NCI-H2081 treated with DMSO at 0.1 percent for 48 hours (cell line): Measurements from ENCODE around the gene FAM3C.
"Not testable (repeated sequence)": the region's sequence is repeated elsewhere in the genome, so short reads cannot be mapped to it uniquely, and the experiment has no call there.

Source experiments
- DNase-seq: peaks from one replicate; lab custom pipeline; 2025; lab: John Stamatoyannopoulos, UW

The FAM3C gene

GRCh38 chr7:121395961-121396757, at the start of gene FAM3C:
TSS of gene FAM3C (minus strand) at chr7:121396308. CDS start at chr7:121382969, 13,339 bp downstream.
- peak; percentile 77 for DNase-seq

- DNase-seq = no peak
These were observed 46.7 kb upstream of the FAM3C start for GRCh38 chr7:121442845-121443244.

GRCh38 chr7:121440857-121441503, 44.9 kb upstream of the FAM3C start:
- DNase-seq = no peak

GRCh38 chr7:121438043-121438955, 42.2 kb upstream of the FAM3C start:
- DNase-seq = not testable (repeated sequence)

- DNase-seq = no peak
These were observed 41.4 kb upstream of the FAM3C start for GRCh38 chr7:121437470-121437869.

GRCh38 chr7:121436688-121437087, 40.6 kb upstream of the FAM3C start:
- no peak for DNase-seq

- DNase-seq = no peak
These were observed 40.0 kb upstream of the FAM3C start for GRCh38 chr7:121436136-121436535.

GRCh38 chr7:121433775-121434174, 37.7 kb upstream of the FAM3C start:
- DNase-seq = no peak

GRCh38 chr7:121432486-121432885, 36.4 kb upstream of the FAM3C start:
- DNase-seq = not testable (repeated sequence)

GRCh38 chr7:121431996-121432395, 35.9 kb upstream of the FAM3C start:
- no peak for DNase-seq

- no peak for DNase-seq
These were observed 35.4 kb upstream of the FAM3C start for GRCh38 chr7:121431389-121431995.

GRCh38 chr7:121430558-121430957, 34.5 kb upstream of the FAM3C start:
- DNase-seq = no peak

GRCh38 chr7:121429798-121430197, 33.7 kb upstream of the FAM3C start:
- no peak for DNase-seq

GRCh38 chr7:121428855-121429489, 32.9 kb upstream of the FAM3C start:
- DNase-seq = no peak

- DNase-seq = not testable (repeated sequence)
These were observed 25.6 kb upstream of the FAM3C start for GRCh38 chr7:121421743-121422142.

- no peak for DNase-seq
These were observed 24.9 kb upstream of the FAM3C start for GRCh38 chr7:121420976-121421375.

GRCh38 chr7:121419201-121420148, 23.4 kb upstream of the FAM3C start:
- no peak for DNase-seq

- DNase-seq = no peak
These were observed 20.4 kb upstream of the FAM3C start for GRCh38 chr7:121416533-121416932.

GRCh38 chr7:121414436-121414835, 18.3 kb upstream of the FAM3C start:
- no peak for DNase-seq

- DNase-seq = no peak
These were observed 15.5 kb upstream of the FAM3C start for GRCh38 chr7:121411597-121411979.
